ENCODE measurements around the gene UBALD1. TPM values are rescaled to one million over a fixed set of nuclear protein-coding genes. Genes with fewer than 3 reads are reported as not detected.

UBALD1 gene
- total and polyA plus RNA-seq, 2 donors (not counting 3 experiments of a cell fraction or from before 2014, with no cell fraction given) = 24.8 to 41.6 TPM

DNA sequence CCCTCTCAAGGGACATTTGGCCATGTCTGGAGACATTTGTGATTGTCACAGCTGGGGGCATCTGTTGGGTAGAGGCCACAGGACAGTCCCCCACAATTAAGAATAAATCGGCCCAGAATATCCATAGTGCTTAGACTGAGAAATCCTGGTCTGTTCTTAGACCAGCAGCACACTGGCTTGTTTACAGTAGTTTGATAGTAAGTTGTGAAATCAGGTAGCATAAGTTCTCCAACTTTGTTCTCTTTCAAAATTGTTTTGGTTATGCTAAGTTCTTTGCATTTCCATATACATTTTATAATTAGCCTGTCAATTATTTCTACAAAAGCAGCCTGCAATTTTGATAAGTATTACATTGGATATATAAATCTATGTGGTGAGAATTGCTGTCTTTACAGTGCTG is 16.8 kb upstream of the UBALD1 start:
- H3K27ac ChIP-seq (ENCODE audit: insufficient read depth, low read depth, low read length) = no peak overlapping the region
- no peaks in the 10 kb centered on the region for H3K9me1 ChIP-seq (replicated peaks; ENCODE audit: control insufficient read depth, extremely low read depth, insufficient read depth, low read length)
- no peak for DNase-seq (ENCODE audit: low read depth, low spot score)
- peaks cover 71% of the 10 kb centered on the region for H3K79me2 ChIP-seq (ENCODE audit: control insufficient read depth, insufficient read depth, low read length)
- CTCF ChIA-PET = interaction anchor here (0.9 kb wide), 1 partner anchor 15 kb away, joined by 4 read pairs; no protein-coding TSS in a partner anchor
- peaks cover under 1% of the 10 kb centered on the region for H3K4me1 ChIP-seq (ENCODE audit: control insufficient read depth, extremely low read depth, insufficient read depth, low read length)
- H3K27me3 ChIP-seq (ENCODE audit: control insufficient read depth in 2 of 2, insufficient read depth in 2 of 2, low read length in 2 of 2) = no peaks in the 10 kb centered on the region
- no peaks in the 10 kb centered on the region for H3K9me3 ChIP-seq (replicated peaks; ENCODE audit: control insufficient read depth, insufficient read depth, low read length)
- dilution Hi-C loops (cut with MboI; ENCODE audit: extremely low pct_ligation_motif_present, low sequenced_read_pairs) = no loop called here
- no peak overlapping the region for H3K9ac ChIP-seq (replicated peaks; ENCODE audit: extremely low read depth, insufficient read depth, low read length)
- H3K36me3 ChIP-seq (ENCODE audit: control insufficient read depth in 2 of 2, extremely low read depth in 1 of 2, insufficient read depth in 2 of 2, low read length in 2 of 2) = peaks cover 0 to 5% of the 10 kb centered on the region in 2 experiments
- intact Hi-C loops (cut with micrococcal nuclease) = no loop called here
- no peaks in the 10 kb centered on the region for H4K20me1 ChIP-seq (replicated peaks; ENCODE audit: control insufficient read depth, extremely low read depth, insufficient read depth, low read length)
- BruUV-seq (replicated peaks) = no TSS peak
- no peak overlapping the region for H3K4me3 ChIP-seq (replicated peaks in 1 of 3; ENCODE audit: insufficient read depth in 1 of 3, low read depth in 1 of 3, low read length in 3 of 3)
- no peak overlapping the region for H2AFZ ChIP-seq (ENCODE audit: low read depth, low read length)
- no peak for FAIRE-seq
- TF ChIP-seq, protein P1, sequence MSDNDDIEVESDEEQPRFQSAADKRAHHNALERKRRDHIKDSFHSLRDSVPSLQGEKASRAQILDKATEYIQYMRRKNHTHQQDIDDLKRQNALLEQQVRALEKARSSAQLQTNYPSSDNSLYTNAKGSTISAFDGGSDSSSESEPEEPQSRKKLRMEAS (IDR thresholded peaks at IDR 0.05; ENCODE audit: insufficient read depth, insufficient read length) = no peak
- TF ChIP-seq MYC (IDR thresholded peaks at IDR 0.05; ENCODE audit: low read depth, low read length) = no peak
- TF ChIP-seq GATA2 (IDR thresholded peaks at IDR 0.05; ENCODE audit: insufficient read depth, insufficient read length, low read depth, low read length) = no peak
- no peak for TF ChIP-seq JUN (IDR thresholded peaks at IDR 0.05; ENCODE audit: borderline replicate concordance, insufficient read depth, insufficient read length, low read depth)
- no peak for TF ChIP-seq EZH2 (IDR thresholded peaks at IDR 0.05; ENCODE audit: borderline replicate concordance, low read depth, low read length, severe bottlenecking)
- TF ChIP-seq POLR2AphosphoS5 (IDR thresholded peaks at IDR 0.05; ENCODE audit: insufficient read depth, low read depth, low read length) = no peak
- TF ChIP-seq, protein P2, sequence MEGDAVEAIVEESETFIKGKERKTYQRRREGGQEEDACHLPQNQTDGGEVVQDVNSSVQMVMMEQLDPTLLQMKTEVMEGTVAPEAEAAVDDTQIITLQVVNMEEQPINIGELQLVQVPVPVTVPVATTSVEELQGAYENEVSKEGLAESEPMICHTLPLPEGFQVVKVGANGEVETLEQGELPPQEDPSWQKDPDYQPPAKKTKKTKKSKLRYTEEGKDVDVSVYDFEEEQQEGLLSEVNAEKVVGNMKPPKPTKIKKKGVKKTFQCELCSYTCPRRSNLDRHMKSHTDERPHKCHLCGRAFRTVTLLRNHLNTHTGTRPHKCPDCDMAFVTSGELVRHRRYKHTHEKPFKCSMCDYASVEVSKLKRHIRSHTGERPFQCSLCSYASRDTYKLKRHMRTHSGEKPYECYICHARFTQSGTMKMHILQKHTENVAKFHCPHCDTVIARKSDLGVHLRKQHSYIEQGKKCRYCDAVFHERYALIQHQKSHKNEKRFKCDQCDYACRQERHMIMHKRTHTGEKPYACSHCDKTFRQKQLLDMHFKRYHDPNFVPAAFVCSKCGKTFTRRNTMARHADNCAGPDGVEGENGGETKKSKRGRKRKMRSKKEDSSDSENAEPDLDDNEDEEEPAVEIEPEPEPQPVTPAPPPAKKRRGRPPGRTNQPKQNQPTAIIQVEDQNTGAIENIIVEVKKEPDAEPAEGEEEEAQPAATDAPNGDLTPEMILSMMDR (IDR thresholded peaks at IDR 0.05; ENCODE audit: extremely low read depth in 1 of 2, insufficient read depth in 1 of 2, low read depth in 1 of 2, low read length in 2 of 2) = no peak
- no peak for TF ChIP-seq POLR2A (IDR thresholded peaks at IDR 0.05; ENCODE audit: low read depth, low read length)
- H3K4me2 ChIP-seq (ENCODE audit: insufficient read depth, low read length) = no peak overlapping the region
- POLR2A ChIA-PET = no interaction called here
